Right lobe of liver (tissue), 6 donors: ENCODE data around the gene MYL9. TPM values are rescaled to one million over a fixed set of nuclear protein-coding genes. Genes with fewer than 3 reads are reported as not detected.

Experiments used
- ATAC-seq, 4 donors: fragments of 200-7000 bp; cut with Tn5 transposase; one replicate each; pipeline ENCODE4 v1.9.1; 2020; ENCODE audit warnings: mild to moderate bottlenecking in 4 of 4, moderate library complexity in 4 of 4
- DNase-seq, 3 donors: peaks; one replicate each; pipeline ENCODE4 v3.0.0-alpha.2; 2020
- H3K27ac ChIP-seq, 3 donors: fragments of 200-600 bp; one replicate each; pipeline ENCODE4 v1.8.0; 2022
- H3K27me3 ChIP-seq, 2 donors: fragments of 200-600 bp; one replicate each; pipeline ENCODE4 v1.8.0; 2022
- H3K36me3 ChIP-seq, 4 donors: fragments of 200-600 bp; sonication (generic) in 1 of 4; one replicate each; pipeline versions ENCODE4 v1.5.1 to v1.8.0; 2017 to 2022; ENCODE audit warnings: control low read depth in 1 of 4
- H3K4me1 ChIP-seq, 4 donors: fragments of 200-600 bp; sonication (generic) in 1 of 4; one replicate each; pipeline versions ENCODE4 v1.5.1 to v1.8.0; 2017 to 2022; ENCODE audit warnings: control low read depth in 1 of 4
- H3K4me3 ChIP-seq, 3 donors: fragments of 200-600 bp; one replicate each; pipeline ENCODE4 v1.8.0; 2022
- H3K9me3 ChIP-seq, 4 donors: fragments of 200-600 bp; sonication (generic) in 1 of 4; one replicate each; pipeline versions ENCODE4 v1.5.1 to v1.8.0; 2017 to 2022; ENCODE audit warnings: control low read depth in 1 of 4
- POLR2A ChIP-seq: fragments of 450-650 bp; IDR thresholded peaks from one replicate; pipeline ENCODE4 v1.6.1; 2017; ENCODE audit warnings: antibody characterized with exemption, mild to moderate bottlenecking
- WGBS: methylation state at CpG from one replicate; pipeline ENCODE4 v1.1.6; 2018; ENCODE audit warnings: low coverage, low lambda C conversion rate; ENCODE audit not compliant: insufficient coverage; ENCODE audit errors: missing lambda C conversion rate; 5-methylcytosine and 5-hydroxymethylcytosine counted together
- intact Hi-C, 2 donors: fragments of 100-400 bp; cut with DNase I; formaldehyde crosslinking; loops; one replicate each; pipeline versions ENCODE4 v1.11.2 to v1.14.1; 2022
- total RNA-seq, 6 experiments: library from RNA; depleted of rRNA in 2 of 6; stranded (reverse); fragments of >200 nt in 2 of 6; fragmentation: NEBNext Ultra II Directional in 3 of 6; extraction: Animal tissue kit (Norgen Biotek cat#: 25700) in 3 of 6; gene quantifications; one replicate each; pipeline versions ENCODE4 v1.1.0 to v1.2.4, GENCODE V29; 2016 to 2023
- TF ChIP-seq, protein P1 (sequence below), 4 donors: fragments of 200-600 bp in 3 of 4; fragments of 450-650 bp in 1 of 4; IDR thresholded peaks; one replicate each; pipeline versions ENCODE4 v1.5.1 to v1.8.0; 2016 to 2022; ENCODE audit warnings: antibody characterized with exemption in 4 of 4, mild to moderate bottlenecking in 2 of 4
- donor health status: DM: no; HTN: yes; CAD: no.
- donor health status: DM: no; HTN: no; CAD: no.
- donor health status: DM: no; HTN: no; CAD: no.
- donor health status: DM: no; HTN: yes; CAD: no.
- donor health status: DM: no; HTN: yes; CAD: no.

Gene MYL9
- total RNA-seq, 6 experiments from 2014 or later = 7.7 to 44.2 (median 18.1) TPM

DNA sequence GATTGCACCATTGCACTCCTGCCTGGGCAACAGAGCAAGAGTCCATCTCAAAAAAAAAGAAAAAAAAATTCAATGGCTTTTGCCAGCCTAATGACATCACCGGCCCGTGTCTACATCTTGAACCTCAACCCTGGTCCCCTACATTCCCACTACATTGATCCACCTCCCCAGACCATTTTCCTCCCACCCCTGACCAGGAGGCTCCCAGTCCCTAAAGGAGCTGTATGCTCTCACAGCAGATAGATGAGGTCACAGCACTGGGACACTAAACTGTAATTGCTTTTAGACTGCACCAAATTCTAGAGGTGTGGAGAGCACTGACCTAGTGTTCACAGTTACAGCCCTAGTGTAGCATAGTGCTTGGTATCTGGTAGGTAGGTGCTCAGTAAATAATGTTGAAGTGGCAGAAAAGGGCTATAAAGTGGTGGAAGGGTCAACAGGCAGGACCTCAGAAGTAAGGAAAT, 42.7 kb downstream of the MYL9 start:
- no peak for DNase-seq
- Histone ChIP-seq H3K9me3 (no peaks in the 10 kb centered on the region), H3K4me3 (no peak overlapping the region), H3K36me3 (peaks cover 0 to 22% (median 8%) of the 10 kb centered on the region in 4 donors), H3K27ac (no peak overlapping the region), H3K27me3 (no peaks in the 10 kb centered on the region), H3K4me1 (no peaks in the 10 kb centered on the region)
- peak in 3 of 4 donors; percentile 39 to 87 (median 73) for ATAC-seq
- intact Hi-C loops = no loop called here
- no peak for TF ChIP-seq POLR2A
- TF ChIP-seq, protein P1, sequence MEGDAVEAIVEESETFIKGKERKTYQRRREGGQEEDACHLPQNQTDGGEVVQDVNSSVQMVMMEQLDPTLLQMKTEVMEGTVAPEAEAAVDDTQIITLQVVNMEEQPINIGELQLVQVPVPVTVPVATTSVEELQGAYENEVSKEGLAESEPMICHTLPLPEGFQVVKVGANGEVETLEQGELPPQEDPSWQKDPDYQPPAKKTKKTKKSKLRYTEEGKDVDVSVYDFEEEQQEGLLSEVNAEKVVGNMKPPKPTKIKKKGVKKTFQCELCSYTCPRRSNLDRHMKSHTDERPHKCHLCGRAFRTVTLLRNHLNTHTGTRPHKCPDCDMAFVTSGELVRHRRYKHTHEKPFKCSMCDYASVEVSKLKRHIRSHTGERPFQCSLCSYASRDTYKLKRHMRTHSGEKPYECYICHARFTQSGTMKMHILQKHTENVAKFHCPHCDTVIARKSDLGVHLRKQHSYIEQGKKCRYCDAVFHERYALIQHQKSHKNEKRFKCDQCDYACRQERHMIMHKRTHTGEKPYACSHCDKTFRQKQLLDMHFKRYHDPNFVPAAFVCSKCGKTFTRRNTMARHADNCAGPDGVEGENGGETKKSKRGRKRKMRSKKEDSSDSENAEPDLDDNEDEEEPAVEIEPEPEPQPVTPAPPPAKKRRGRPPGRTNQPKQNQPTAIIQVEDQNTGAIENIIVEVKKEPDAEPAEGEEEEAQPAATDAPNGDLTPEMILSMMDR (IDR thresholded peaks at IDR 0.05) = no peak
- 24% methylated on average over 2 of the region's 2 CpGs for WGBS

DNA sequence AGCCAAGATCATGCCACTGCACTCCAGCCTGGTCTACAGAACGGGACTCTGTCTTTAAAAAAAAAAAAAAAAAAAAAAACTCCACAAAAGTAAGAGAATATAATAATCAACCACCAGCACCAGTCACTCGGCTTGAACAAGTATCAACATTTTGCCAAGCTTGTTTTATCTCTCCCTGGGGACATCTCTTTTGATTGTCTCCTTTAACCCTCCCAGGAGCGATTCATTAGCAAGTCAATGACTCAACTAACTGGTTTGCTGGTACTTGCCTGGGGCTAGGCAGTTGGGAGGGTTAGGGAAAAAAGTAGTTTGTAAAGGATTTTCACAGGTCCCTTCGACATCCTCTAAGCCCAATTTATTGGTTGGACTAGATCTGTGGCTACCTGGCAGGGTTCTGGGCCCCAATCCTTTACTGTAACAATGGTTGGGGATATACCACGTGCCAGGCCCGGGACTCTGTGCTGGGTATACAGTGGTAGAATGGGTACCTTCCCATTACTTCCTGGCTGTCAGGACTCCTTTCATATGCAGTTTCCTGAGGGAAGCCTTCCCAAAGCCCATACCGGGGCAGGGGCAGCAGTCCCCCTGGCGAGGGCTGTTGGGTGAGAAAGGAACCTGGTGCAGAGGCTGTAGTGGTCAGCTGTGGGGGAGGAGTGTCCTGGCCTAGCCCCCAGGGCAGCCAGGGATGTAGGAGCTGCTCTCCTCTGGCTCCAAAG, 44.2 kb downstream of the MYL9 start:
- intact Hi-C loops = no loop called here
- ATAC-seq (no peak), DNase-seq (no peak)
- H3K36me3 ChIP-seq = peaks cover 0 to 10% (median under 1%) of the 10 kb centered on the region in 4 donors
- no peaks in the 10 kb centered on the region for H3K27me3 ChIP-seq
- no peak for TF ChIP-seq POLR2A
- TF ChIP-seq, protein P1 (IDR thresholded peaks at IDR 0.05) = no peak
- WGBS = 89% methylated on average over 5 of the region's 8 CpGs
- H3K27ac ChIP-seq = no peak overlapping the region
- H3K9me3 ChIP-seq = no peaks in the 10 kb centered on the region
- H3K4me1 ChIP-seq = no peaks in the 10 kb centered on the region
- no peak overlapping the region for H3K4me3 ChIP-seq

DNA sequence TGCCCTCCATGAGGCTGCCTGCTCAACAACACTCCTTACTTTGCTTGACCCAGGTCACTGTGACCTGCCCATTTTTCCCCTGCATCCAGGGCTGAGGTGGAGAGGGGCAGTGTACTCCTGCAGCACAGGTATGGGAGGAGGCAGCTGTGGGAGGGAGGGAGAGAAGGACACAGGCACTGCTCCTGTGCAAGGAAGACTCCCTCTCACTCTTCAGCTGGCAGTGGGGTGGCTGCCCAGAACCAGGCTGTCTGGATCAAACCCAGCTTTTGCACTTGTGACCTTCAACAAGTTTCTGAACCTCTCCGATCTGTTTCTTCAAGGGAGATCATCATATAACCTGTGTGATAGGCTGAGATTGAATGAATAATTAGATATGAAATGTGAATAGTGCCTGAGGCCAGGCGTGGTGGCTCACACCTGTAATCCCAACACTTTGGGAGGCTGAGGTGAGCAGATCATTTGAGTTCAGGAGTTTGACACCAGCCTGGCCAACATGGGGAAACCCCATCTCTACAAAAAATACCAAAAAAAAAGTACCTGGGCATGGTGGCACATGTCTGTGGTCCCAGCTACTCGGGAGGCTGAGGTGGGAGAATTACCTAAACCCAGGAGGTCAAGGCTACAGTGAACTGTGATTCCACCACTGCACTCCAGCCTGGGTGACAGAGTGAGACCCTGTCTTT, 46.2 kb downstream of the MYL9 start:
- H3K9me3 ChIP-seq = no peaks in the 10 kb centered on the region
- H3K27me3 ChIP-seq = no peaks in the 10 kb centered on the region
- H3K4me1 ChIP-seq = no peaks in the 10 kb centered on the region
- H3K36me3 ChIP-seq = peaks cover 0 to 10% (median 0%) of the 10 kb centered on the region in 4 donors
- TF ChIP-seq POLR2A = no peak
- TF ChIP-seq, protein P1 (IDR thresholded peaks at IDR 0.05) = no peak
- 85% methylated on average over 2 of the region's 3 CpGs for WGBS
- DNase-seq (no peak), ATAC-seq (no peak)
- intact Hi-C loops = no loop called here
- no peak overlapping the region for H3K27ac ChIP-seq
- no peak overlapping the region for H3K4me3 ChIP-seq

DNA sequence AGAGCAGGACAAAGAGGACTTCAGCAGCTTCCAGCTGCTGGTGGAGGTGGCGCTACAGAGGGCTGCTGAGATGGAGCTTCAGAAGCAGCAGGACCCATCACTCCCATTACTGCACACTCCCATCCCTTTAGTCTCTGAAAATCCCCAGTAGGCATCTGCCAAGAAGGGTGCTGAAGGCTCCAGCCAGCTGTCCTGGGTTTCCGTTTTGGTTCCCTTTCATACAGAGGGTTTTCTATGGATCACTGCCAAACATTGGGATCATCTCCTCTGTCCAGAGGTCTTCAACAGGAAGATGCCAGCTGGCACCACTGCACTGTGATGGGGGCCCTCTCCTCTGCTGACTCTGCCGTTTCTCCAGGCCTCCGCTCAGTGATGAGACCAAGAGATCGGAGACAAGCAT, 50.0 kb downstream of the MYL9 start:
- TF ChIP-seq, protein P1 (IDR thresholded peaks at IDR 0.05) = no peak
- TF ChIP-seq POLR2A = no peak
- no CpG with 5 or more reads among the region's 5 CpGs for WGBS
- H3K27me3 ChIP-seq = no peaks in the 10 kb centered on the region
- H3K4me1 ChIP-seq = no peaks in the 10 kb centered on the region
- peaks cover 0 to 6% (median 0%) of the 10 kb centered on the region in 4 donors for H3K36me3 ChIP-seq
- no peak for DNase-seq
- H3K4me3 ChIP-seq = no peak overlapping the region
- H3K27ac ChIP-seq = no peak overlapping the region
- no peaks in the 10 kb centered on the region for H3K9me3 ChIP-seq
- ATAC-seq = no peak
- intact Hi-C loops = no loop called here
